Muscle of back (tissue), 11 donors: Measurements from ENCODE around the gene UNC119. TPM values are rescaled to one million over a fixed set of nuclear protein-coding genes. Genes with fewer than 3 reads are reported as not detected.

ENCODE experiments used
- DNase-seq, 3 donors: peaks; one replicate each; pipeline versions ENCODE4 v3.0.0 to v3.0.0-alpha.2; 2013
- polyA plus RNA-seq, 10 donors: library from polyadenylated mRNA; unstranded; fragments of 120-200 nt; gene quantifications; one replicate each; pipeline ENCODE4 v1.2.1, GENCODE V29; 2013; ENCODE audit not compliant: insufficient read length in 10 of 10

Gene UNC119
- polyA plus RNA-seq, 10 donors: 10.8 to 19.5 (median 13.1) TPM

GRCh38 chr17:28499684-28500357 lies 52.6 kb downstream of the UNC119 start:
- no peak for DNase-seq

- no peak for DNase-seq
Measured at GRCh38 chr17:28499364-28499664, 53.1 kb downstream of the UNC119 start.

DNA sequence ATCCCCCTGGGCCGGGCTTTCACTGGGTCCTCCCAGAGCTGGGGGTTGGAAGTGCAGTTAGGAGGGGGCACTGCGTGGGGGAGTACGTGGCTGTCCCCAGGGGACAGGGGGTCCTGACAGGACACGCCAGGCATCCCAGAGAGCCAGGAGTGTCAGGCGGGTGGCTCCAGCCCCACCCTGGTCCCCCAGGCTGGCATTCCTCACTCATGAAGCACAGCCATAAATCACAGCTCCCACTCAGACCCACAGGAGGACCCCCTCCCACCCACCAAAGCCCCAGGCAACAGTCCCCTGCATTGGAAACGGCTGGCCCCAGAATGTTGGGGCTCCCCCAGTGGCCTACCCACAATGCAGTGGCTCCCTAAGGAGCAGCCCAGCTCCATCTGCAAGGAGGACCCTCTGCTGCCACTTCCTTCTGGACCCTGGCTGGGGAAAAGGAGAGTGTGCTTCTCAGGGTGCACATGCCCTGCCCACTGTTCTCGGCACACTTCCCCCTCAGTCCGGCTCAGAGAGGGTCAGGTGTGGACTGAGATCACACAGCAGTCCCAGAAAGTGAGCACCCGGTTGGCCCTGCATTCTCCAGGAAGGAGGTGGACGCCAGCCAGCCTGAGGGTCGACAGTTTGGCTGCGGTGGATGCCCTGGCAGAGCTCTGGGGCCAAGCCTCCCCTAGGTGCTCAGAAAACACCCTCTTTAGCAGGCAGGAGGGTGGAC lies 53.6 kb downstream of the UNC119 start:
- DNase-seq: no peak

GRCh38 chr17:28497931-28498330 lies 54.5 kb downstream of the UNC119 start:
- no peak for DNase-seq

Other genes starting within 250 kb of the UNC119 start
- gene TMEM97, start 233.4 kb downstream of the UNC119 start, polyA plus RNA-seq: 10 to 100 TPM; 15.2 to 34.8 (median 19.7) TPM
- gene IFT20, start 217.2 kb downstream of the UNC119 start, polyA plus RNA-seq: 10 to 100 TPM; 28.0 to 42.7 (median 32.9) TPM
- gene TNFAIP1, start 216.9 kb downstream of the UNC119 start, polyA plus RNA-seq: 10 to 100 TPM; 29.7 to 37.1 (median 33.2) TPM
- gene POLDIP2, start 195.1 kb downstream of the UNC119 start, polyA plus RNA-seq: 10 to 100 TPM; 56.1 to 63.1 (median 58.0) TPM
- gene SEBOX, start 187.4 kb downstream of the UNC119 start, polyA plus RNA-seq: not detected
- 1 to 10 TPM in 1 of 10 donors, under 1 TPM in 9; 0.17 to 2.7 (median 0.46) TPM for gene VTN, start 182.3 kb downstream of the UNC119 start, polyA plus RNA-seq
- gene SARM1, start 180.9 kb downstream of the UNC119 start, polyA plus RNA-seq: 1 to 10 TPM; 4.8 to 8.5 (median 5.8) TPM
- 1 to 10 TPM; 6.1 to 9.6 (median 8.3) TPM for gene SLC46A1, start 146.4 kb downstream of the UNC119 start, polyA plus RNA-seq
- gene SLC13A2, start 79.0 kb downstream of the UNC119 start, polyA plus RNA-seq: not detected
- 1 to 10 TPM in 2 of 10 donors, not detected in 8; 2.5 to 3.0 TPM for gene FOXN1, start 46.3 kb downstream of the UNC119 start, polyA plus RNA-seq
- 10 to 100 TPM; 39.9 to 52.0 (median 44.3) TPM for gene PIGS, start 18.9 kb upstream of the UNC119 start, polyA plus RNA-seq
- 1 to 10 TPM in 9 of 10 donors, under 1 TPM in 1; 0.92 to 5.1 (median 1.9) TPM for gene ALDOC, start 24.3 kb upstream of the UNC119 start, polyA plus RNA-seq
- gene SPAG5, start 46.4 kb upstream of the UNC119 start, polyA plus RNA-seq: 10 to 100 TPM; 17.8 to 34.4 (median 23.2) TPM
- 10 to 100 TPM in 6 of 10 donors, 1 to 10 TPM in 4; 7.0 to 25.1 (median 12.3) TPM for gene RSKR, start 61.6 kb upstream of the UNC119 start, polyA plus RNA-seq
- 10 to 100 TPM; 46.8 to 61.9 (median 56.0) TPM for gene BLTP2, start 92.5 kb upstream of the UNC119 start, polyA plus RNA-seq
- 10 to 100 TPM; 31.3 to 48.9 (median 39.7) TPM for gene SDF2, start 109.3 kb upstream of the UNC119 start, polyA plus RNA-seq
- 10 to 100 TPM; 36.8 to 47.7 (median 41.7) TPM for gene SUPT6H, start 109.6 kb upstream of the UNC119 start, polyA plus RNA-seq
- gene PROCA1, start 159.3 kb upstream of the UNC119 start, polyA plus RNA-seq: 1 to 10 TPM; 1.7 to 5.3 (median 2.6) TPM
- 100 to 1,000 TPM in 1 of 10 donors, 10 to 100 TPM in 9; 53.1 to 117 (median 77.2) TPM for gene RAB34, start 165.2 kb upstream of the UNC119 start, polyA plus RNA-seq
- 1,000 to 10,000 TPM; 1,123 to 1,773 (median 1,454) TPM for gene RPL23A, start 167.4 kb upstream of the UNC119 start, polyA plus RNA-seq
- 1 to 10 TPM; 2.3 to 6.0 (median 4.1) TPM for gene TLCD1, start 173.6 kb upstream of the UNC119 start, polyA plus RNA-seq
- 1 to 10 TPM; 1.3 to 4.2 (median 2.7) TPM for gene NEK8, start 176.2 kb upstream of the UNC119 start, polyA plus RNA-seq
- gene TRAF4, start 191.4 kb upstream of the UNC119 start, polyA plus RNA-seq: 10 to 100 TPM; 40.0 to 73.0 (median 52.8) TPM